Neural crest cell (in vitro differentiated cells): Measurements from ENCODE around the gene SASH3. TPM values are rescaled to one million over a fixed set of nuclear protein-coding genes. Genes with fewer than 3 reads are reported as not detected.

ENCODE experiments used
- DNase-seq: peaks from one replicate; pipeline ENCODE4 v3.0.0; 2021; ENCODE audit warnings: low read depth, mixed read lengths, low spot score
- H3K27ac Mint-ChIP-seq: one replicate; pipeline ENCODE4 v1.8.0; 2021; ENCODE audit warnings: mild to moderate bottlenecking, mixed read lengths; ENCODE audit not compliant: unreplicated experiment
- H3K27me3 Mint-ChIP-seq: 2 replicates; pipeline ENCODE4 v1.8.0; 2021; ENCODE audit warnings: low read depth, mild to moderate bottlenecking, mixed read lengths
- H3K36me3 Mint-ChIP-seq: 2 replicates; pipeline ENCODE4 v1.8.0; 2021; ENCODE audit warnings: low read depth, mild to moderate bottlenecking, mixed read lengths
- H3K4me1 Mint-ChIP-seq: 2 replicates; pipeline ENCODE4 v1.8.0; 2021; ENCODE audit warnings: mixed read lengths
- H3K4me3 Mint-ChIP-seq: one replicate; pipeline ENCODE4 v1.8.0; 2021; ENCODE audit warnings: mild to moderate bottlenecking, mixed read lengths
- H3K9me3 Mint-ChIP-seq: 2 replicates; pipeline ENCODE4 v1.8.0; 2021; ENCODE audit warnings: mixed read lengths
- total RNA-seq: library from RNA; stranded (reverse); gene quantifications from 2 replicates; pipeline ENCODE4 v1.2.1, GENCODE V29; 2021
- TF ChIP-seq, protein P1 (sequence below): fragments of 200-600 bp; sonication (generic); conservative IDR thresholded peaks from 2 replicates; pipeline ENCODE4 v1.5.0; 2021; ENCODE audit warnings: antibody characterized with exemption, mild to moderate bottlenecking

Gene SASH3
- total RNA-seq, 1 donor from 2014 or later, result not detected

DNA sequence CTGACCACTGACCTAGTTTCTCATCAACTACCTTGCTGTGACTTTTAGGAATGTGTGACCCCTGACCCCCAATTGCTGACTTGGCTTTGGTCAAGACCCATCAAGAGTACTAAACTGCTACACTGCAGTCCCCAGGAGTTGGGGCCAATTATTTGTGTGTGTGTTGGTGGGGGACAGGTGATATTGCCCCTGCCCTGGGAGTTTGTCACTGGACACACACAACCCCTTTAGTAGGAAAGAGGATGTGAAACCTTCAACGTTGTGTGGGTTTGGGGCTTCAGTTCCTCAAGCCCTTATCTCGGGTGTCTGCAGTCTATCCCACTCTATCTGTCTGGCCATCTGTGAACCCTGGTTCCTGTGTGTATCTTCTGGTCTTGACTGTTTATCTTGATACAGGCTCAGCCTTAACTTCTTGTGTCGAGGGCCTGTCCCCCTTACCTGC, 6.5 kb downstream of the SASH3 start:
- Mint-ChIP-seq H3K36me3 (no peaks in the 10 kb centered on the region), H3K9me3 (no peaks in the 10 kb centered on the region), H3K4me3 (no peak overlapping the region), H3K4me1 (no peaks in the 10 kb centered on the region), H3K27ac (no peak overlapping the region), H3K27me3 (no peaks in the 10 kb centered on the region)
- DNase-seq, result no peak
- TF ChIP-seq, protein P1, sequence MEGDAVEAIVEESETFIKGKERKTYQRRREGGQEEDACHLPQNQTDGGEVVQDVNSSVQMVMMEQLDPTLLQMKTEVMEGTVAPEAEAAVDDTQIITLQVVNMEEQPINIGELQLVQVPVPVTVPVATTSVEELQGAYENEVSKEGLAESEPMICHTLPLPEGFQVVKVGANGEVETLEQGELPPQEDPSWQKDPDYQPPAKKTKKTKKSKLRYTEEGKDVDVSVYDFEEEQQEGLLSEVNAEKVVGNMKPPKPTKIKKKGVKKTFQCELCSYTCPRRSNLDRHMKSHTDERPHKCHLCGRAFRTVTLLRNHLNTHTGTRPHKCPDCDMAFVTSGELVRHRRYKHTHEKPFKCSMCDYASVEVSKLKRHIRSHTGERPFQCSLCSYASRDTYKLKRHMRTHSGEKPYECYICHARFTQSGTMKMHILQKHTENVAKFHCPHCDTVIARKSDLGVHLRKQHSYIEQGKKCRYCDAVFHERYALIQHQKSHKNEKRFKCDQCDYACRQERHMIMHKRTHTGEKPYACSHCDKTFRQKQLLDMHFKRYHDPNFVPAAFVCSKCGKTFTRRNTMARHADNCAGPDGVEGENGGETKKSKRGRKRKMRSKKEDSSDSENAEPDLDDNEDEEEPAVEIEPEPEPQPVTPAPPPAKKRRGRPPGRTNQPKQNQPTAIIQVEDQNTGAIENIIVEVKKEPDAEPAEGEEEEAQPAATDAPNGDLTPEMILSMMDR, result no peak

DNA sequence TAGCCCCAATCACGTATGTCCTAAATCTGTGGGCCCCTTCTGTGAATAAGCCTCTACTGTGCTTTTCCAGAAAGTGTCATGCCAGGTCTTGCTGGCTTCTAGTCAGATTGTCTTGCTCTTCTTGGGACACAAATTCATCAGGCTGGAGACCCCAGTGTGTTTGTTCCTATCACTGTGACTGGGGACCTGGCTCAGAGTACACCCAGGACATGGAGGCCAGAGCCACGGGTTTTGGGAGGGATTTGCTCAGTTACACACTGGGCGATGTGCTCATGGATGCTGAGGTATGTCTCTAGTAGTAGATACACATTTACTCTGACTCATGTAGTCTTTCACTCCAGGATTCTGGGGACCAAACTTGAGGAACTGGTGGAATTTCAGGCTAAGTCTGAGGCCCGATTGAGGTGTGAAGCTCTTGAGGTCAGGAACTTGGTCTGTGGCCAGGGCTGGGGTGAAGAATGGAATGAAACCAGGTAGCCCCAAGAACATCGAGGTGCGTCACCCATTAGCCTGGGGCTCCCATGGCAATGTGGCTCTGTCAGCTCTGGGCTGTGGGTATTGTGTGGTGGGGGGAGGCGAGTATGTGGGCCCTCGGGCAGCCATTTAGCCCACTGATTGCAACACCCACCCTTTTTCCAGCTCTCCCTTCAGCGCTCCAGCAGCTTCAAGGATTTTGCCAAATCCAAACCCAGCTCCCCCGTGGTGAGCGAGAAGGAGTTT, 7.7 kb downstream of the SASH3 start:
- Mint-ChIP-seq H3K27ac (no peak overlapping the region), H3K4me3 (no peak overlapping the region), H3K9me3 (no peaks in the 10 kb centered on the region), H3K4me1 (no peaks in the 10 kb centered on the region), H3K27me3 (no peaks in the 10 kb centered on the region), H3K36me3 (no peaks in the 10 kb centered on the region)
- no peak for DNase-seq
- TF ChIP-seq, protein P1, result no peak

DNA sequence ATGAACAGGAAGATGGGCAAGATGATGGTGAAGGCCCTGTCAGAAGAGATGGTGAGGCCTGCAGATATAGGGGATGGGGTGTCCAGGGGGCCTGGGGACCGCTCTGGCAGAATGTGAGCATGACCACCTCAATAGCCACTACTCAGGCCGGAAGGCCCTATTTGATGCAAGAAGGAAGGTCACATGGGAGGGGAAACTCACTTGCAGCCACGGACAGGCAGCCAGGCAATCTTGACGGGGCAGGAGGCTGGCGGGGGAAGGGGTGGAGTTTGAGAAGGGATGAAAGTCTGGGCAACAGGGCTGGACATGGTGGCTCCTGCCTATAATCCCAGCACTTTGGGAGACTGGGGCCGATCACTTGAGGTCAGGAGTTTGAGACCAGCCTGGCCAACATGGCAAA, 8.8 kb downstream of the SASH3 start:
- Mint-ChIP-seq H3K4me3 (no peak overlapping the region), H3K4me1 (no peaks in the 10 kb centered on the region), H3K27ac (no peak overlapping the region), H3K36me3 (no peaks in the 10 kb centered on the region), H3K9me3 (no peaks in the 10 kb centered on the region), H3K27me3 (no peaks in the 10 kb centered on the region)
- TF ChIP-seq, protein P1, result no peak
- DNase-seq, result no peak

- DNase-seq, result no peak
- Mint-ChIP-seq H3K9me3 (no peaks in the 10 kb centered on the region), H3K36me3 (no peaks in the 10 kb centered on the region), H3K27me3 (no peaks in the 10 kb centered on the region), H3K4me1 (no peaks in the 10 kb centered on the region), H3K4me3 (no peak overlapping the region), H3K27ac (no peak overlapping the region)
- TF ChIP-seq, protein P1, result no peak
These were observed 10.4 kb downstream of the SASH3 start for GRCh38 chrX:129790146-129790545.

GRCh38 chrX:129790808-129791207, 11.1 kb downstream of the SASH3 start:
- H3K27ac Mint-ChIP-seq, result no peak overlapping the region
- H3K36me3 Mint-ChIP-seq, result no peaks in the 10 kb centered on the region
- no peak overlapping the region for H3K4me3 Mint-ChIP-seq
- no peaks in the 10 kb centered on the region for H3K4me1 Mint-ChIP-seq
- H3K9me3 Mint-ChIP-seq, result no peaks in the 10 kb centered on the region
- no peaks in the 10 kb centered on the region for H3K27me3 Mint-ChIP-seq
- TF ChIP-seq, protein P1, result no peak
- DNase-seq, result no peak
